NCI-H510A treated with DMSO at 0.1 percent for 48 hours (cell line): ENCODE measurements around the gene PIK3AP1.

Source experiments
- DNase-seq: peaks from one replicate; lab custom pipeline; 2025; lab: John Stamatoyannopoulos, UW

PIK3AP1 gene

GRCh38 chr10:96672481-96673175 is 47.7 kb downstream of the PIK3AP1 start:
- no peak for DNase-seq

GRCh38 chr10:96671211-96671890 is 49.0 kb downstream of the PIK3AP1 start:
- no peak for DNase-seq

GRCh38 chr10:96670786-96671185 is 49.5 kb downstream of the PIK3AP1 start:
- DNase-seq = peak; percentile 95

- DNase-seq = no peak
These were observed 52.9 kb downstream of the PIK3AP1 start for GRCh38 chr10:96667401-96667800.

- DNase-seq = no peak
These were observed 53.6 kb downstream of the PIK3AP1 start for GRCh38 chr10:96666741-96667140.

GRCh38 chr10:96665306-96665705 is 55.0 kb downstream of the PIK3AP1 start:
- no peak for DNase-seq

- DNase-seq = no peak
These were observed 55.8 kb downstream of the PIK3AP1 start for GRCh38 chr10:96664563-96664962.

GRCh38 chr10:96663797-96664196 is 56.5 kb downstream of the PIK3AP1 start:
- DNase-seq = no peak

GRCh38 chr10:96661632-96662031 is 58.7 kb downstream of the PIK3AP1 start:
- no peak for DNase-seq

- DNase-seq = no peak
These were observed 60.0 kb downstream of the PIK3AP1 start for GRCh38 chr10:96660297-96660696.

- DNase-seq = no peak
These were observed 61.5 kb downstream of the PIK3AP1 start for GRCh38 chr10:96658844-96659243.

- no peak for DNase-seq
These were observed 62.9 kb downstream of the PIK3AP1 start for GRCh38 chr10:96657385-96657784.

GRCh38 chr10:96656839-96657238 is 63.5 kb downstream of the PIK3AP1 start:
- no peak for DNase-seq

GRCh38 chr10:96656198-96656577 is 64.1 kb downstream of the PIK3AP1 start:
- DNase-seq = no peak

GRCh38 chr10:96655461-96656197 is 64.7 kb downstream of the PIK3AP1 start:
- no peak for DNase-seq

GRCh38 chr10:96651998-96652431 is 68.3 kb downstream of the PIK3AP1 start:
- DNase-seq = no peak

GRCh38 chr10:96650958-96651357 is 69.4 kb downstream of the PIK3AP1 start:
- DNase-seq = no peak

GRCh38 chr10:96648297-96648696 is 72.0 kb downstream of the PIK3AP1 start:
- DNase-seq = no peak

GRCh38 chr10:96647466-96647865 is 72.8 kb downstream of the PIK3AP1 start:
- no peak for DNase-seq

GRCh38 chr10:96646751-96647166 is 73.6 kb downstream of the PIK3AP1 start:
- no peak for DNase-seq

GRCh38 chr10:96646301-96646700 is 74.0 kb downstream of the PIK3AP1 start:
- DNase-seq = no peak

GRCh38 chr10:96645191-96645721 is 75.1 kb downstream of the PIK3AP1 start:
- no peak for DNase-seq

- DNase-seq = no peak
These were observed 76.4 kb downstream of the PIK3AP1 start for GRCh38 chr10:96643920-96644319.
